ENCODE data around the gene LPO. TPM values are rescaled to one million over a fixed set of nuclear protein-coding genes. Genes with fewer than 3 reads are reported as not detected.

Gene LPO
- total RNA-seq, 1 donor from 2014 or later: not detected

DNA sequence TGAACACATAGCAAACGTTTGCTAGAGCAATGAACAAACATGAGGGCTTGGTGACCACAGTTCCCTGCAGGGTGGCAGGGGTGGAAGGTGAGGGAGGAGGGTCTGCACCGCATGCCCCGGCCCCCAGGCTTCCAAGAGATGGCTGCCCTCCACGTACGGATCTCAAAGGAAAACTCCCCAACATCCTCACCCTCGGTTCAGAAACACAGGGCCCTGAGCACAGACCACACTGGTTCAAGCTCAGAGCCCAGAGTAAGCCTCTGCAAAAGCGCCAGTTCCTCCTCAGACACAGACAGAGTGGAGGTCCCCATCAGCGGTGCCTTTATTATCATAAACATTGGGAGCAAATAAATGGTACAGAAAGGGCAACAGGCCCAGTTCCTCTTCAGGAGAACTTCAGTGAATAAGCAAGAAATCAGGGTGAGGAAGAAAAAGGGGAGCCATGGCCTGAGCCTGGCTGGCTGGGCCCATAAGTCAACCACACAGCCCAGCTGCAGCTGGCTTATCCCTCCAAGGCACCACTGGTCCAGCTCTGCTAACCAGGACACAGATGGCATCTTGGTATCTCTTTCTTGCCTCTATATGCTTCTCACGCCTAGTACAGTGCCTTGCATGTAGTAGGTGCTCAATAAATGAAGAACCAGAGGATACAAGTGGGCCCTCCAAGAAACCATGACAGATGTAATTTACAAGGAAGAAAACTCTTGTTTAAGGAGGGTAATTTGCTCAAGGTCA lies 31.3 kb downstream of the LPO start:
- no peak overlapping the region for H3K4me3 Mint-ChIP-seq
- no peaks in the 10 kb centered on the region for H3K36me3 Mint-ChIP-seq (ENCODE audit: low read depth)
- no peak overlapping the region for H3K27ac Mint-ChIP-seq (ENCODE audit: unreplicated experiment)
- H3K9me3 Mint-ChIP-seq: no peaks in the 10 kb centered on the region
- DNase-seq (ENCODE audit: low read depth, low spot score): no peak
- TF ChIP-seq CTCF (conservative IDR thresholded peaks at IDR 0.05): no peak
- H3K4me1 Mint-ChIP-seq: no peaks in the 10 kb centered on the region
- peaks cover 20% of the 10 kb centered on the region for H3K27me3 Mint-ChIP-seq (ENCODE audit: low read depth)

GRCh38 chr17:58270476-58271215 lies 32.3 kb downstream of the LPO start:
- no peaks in the 10 kb centered on the region for H3K9me3 Mint-ChIP-seq
- H3K4me3 Mint-ChIP-seq: no peak overlapping the region
- H3K27ac Mint-ChIP-seq (ENCODE audit: unreplicated experiment): no peak overlapping the region
- DNase-seq (ENCODE audit: low read depth, low spot score): no peak
- TF ChIP-seq CTCF (conservative IDR thresholded peaks at IDR 0.05): peak; percentile 44
- H3K27me3 Mint-ChIP-seq (ENCODE audit: low read depth): peaks cover 14% of the 10 kb centered on the region
- no peaks in the 10 kb centered on the region for H3K36me3 Mint-ChIP-seq (ENCODE audit: low read depth)
- no peaks in the 10 kb centered on the region for H3K4me1 Mint-ChIP-seq

DNA sequence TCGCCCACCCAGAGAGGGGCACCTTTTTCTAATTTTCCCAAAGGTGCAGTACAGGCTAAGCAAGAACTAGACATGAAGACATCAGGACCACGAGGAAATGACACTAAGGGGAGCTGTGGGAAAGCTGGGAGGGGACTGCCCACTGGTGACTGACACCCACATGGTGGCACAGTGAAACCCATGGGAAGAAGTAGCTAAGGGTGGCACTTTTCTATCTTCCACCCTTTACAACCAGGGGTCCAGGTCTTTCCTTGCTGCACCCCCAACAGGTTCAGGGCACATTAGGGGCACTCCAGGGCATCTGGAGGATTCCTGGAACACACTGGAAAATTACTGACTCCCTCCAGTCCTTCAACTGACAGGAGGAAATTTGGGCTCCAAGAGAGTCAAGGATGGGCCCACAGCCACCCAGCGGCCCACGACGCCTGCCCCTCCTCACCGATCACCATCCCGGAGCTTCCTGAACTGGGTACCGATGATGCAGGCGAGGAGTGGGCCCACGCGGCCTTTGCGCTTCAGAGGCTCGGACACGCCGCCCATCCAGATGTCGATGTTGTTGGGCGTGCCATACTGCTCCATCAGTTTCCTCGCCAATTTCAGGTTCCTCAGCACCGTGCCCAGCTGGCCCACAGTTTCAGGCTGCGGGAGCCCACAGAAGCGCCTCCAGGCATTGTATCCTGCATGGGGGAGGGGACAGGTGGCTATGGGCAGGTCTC lies 33.0 kb downstream of the LPO start:
- Mint-ChIP-seq H3K4me3 (no peak overlapping the region), H3K36me3 (ENCODE audit: low read depth) (no peaks in the 10 kb centered on the region), H3K27ac (ENCODE audit: unreplicated experiment) (no peak overlapping the region), H3K4me1 (no peaks in the 10 kb centered on the region), H3K9me3 (no peaks in the 10 kb centered on the region), H3K27me3 (ENCODE audit: low read depth) (peaks cover 8% of the 10 kb centered on the region)
- no peak for TF ChIP-seq CTCF (conservative IDR thresholded peaks at IDR 0.05)
- DNase-seq (ENCODE audit: low read depth, low spot score): no peak

DNA sequence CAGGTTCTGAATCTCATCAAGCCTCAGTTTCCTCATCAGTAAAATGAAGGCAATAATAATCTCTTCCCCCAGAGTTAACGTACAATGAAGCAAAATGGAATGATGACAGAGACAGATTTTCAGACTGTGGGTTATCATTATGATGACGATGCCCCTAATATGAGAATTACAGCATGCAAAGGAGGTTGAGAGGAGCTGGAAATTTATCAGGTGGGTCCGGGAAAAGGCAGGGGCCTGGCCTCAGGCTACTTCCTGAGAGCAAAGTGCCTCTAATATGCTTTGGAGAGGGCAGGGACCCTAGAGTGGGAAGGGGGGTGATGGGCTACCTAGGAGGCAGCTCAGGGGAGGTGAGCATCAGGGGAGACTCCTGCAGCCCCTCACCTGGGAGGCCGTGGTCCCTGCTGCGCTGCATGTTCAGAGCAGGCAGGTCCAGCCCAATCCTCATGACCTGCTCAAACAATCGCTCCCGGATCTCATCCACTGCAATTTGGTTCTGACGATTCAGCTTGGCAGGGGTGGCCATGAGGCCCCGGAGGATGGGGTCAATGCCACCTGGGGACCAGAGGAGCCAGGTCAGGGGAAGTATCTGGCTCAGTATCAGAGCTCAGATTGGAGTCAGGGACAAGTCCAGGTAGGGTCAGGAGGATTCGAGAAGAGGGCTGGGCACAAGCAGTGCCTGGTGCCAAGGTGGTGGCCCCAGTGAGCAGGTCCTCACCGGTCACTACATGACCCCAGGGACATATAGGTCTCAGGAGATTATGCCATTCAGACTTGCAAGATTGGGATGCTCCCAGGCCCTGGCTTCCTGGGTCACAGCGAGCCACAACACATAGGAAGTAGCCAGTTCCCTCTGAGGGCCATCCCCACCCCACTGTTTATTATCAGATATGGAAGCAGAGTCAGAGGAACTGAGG lies 34.2 kb downstream of the LPO start:
- Mint-ChIP-seq H3K9me3 (no peaks in the 10 kb centered on the region), H3K4me3 (no peak overlapping the region), H3K27ac (ENCODE audit: unreplicated experiment) (no peak overlapping the region), H3K4me1 (no peaks in the 10 kb centered on the region), H3K36me3 (ENCODE audit: low read depth) (no peaks in the 10 kb centered on the region), H3K27me3 (ENCODE audit: low read depth) (peaks cover 6% of the 10 kb centered on the region)
- DNase-seq (ENCODE audit: low read depth, low spot score): no peak
- TF ChIP-seq CTCF (conservative IDR thresholded peaks at IDR 0.05): no peak

Data from neural crest cell (in vitro differentiated cells).